ENCODE measurements around the gene EEFSEC. TPM values are rescaled to one million over a fixed set of nuclear protein-coding genes. Genes with fewer than 3 reads are reported as not detected.

Gene EEFSEC
- total RNA-seq, 1 donor from 2014 or later, result 6.1 TPM

DNA sequence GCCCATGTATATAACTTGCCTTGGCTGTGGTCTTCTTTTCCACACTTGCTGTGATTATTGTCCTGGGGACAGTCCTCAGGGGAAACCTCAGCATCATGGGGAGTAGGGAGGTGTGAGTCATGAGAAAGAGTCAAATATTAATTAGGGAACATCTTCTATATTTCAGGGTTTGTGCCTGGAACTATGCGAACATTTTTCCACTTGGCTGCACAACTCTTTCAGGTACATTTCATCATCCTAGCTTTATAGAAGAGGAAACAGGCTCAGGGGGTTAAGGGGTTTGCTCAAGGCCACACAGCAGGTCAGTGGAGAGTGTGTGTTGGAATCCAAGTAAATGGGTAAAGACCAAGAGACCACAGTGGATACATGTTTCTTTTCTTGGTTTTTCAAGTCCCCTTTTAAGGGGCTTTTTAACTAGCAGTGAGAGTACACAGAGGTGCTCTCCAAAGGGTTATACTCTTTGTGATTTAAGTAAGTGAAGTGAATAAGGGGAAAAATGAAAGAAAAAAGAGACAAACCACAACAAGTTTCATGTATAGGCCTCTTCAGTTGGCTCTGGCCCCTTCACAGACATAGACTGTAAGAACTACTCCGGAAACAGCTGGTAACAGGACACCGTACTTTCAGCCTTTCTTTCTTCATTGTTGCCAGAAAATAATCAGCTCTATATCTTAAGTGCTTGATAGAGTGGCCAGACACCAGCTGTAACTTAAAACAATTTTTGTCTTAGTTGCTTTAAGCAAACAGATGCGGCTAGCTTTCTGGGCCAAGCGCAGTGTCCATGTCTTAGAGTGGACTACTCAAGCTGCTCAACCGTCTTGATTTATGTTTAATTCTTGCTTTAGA is 64.6 kb downstream of the EEFSEC start:
- DNase-seq (ENCODE audit: low read depth) (peak; percentile 76), FAIRE-seq (no peak)
- no peak overlapping the region for H2AFZ ChIP-seq (ENCODE audit: low read depth, low read length)
- Mint-ChIP-seq H3K27ac (ENCODE audit: unreplicated experiment) (peak overlapping the region; percentile 91), H3K27me3 (ENCODE audit: low read depth, unreplicated experiment) (peaks cover 3% of the 10 kb centered on the region), H3K4me1 (ENCODE audit: low read depth, unreplicated experiment) (peaks cover 14% of the 10 kb centered on the region), H3K36me3 (ENCODE audit: low read depth, unreplicated experiment) (peaks cover 9% of the 10 kb centered on the region), H3K9me3 (ENCODE audit: unreplicated experiment) (peaks cover 4% of the 10 kb centered on the region), H3K4me3 (ENCODE audit: unreplicated experiment) (peak overlapping the region; percentile 30)
- TF ChIP-seq, protein P1, sequence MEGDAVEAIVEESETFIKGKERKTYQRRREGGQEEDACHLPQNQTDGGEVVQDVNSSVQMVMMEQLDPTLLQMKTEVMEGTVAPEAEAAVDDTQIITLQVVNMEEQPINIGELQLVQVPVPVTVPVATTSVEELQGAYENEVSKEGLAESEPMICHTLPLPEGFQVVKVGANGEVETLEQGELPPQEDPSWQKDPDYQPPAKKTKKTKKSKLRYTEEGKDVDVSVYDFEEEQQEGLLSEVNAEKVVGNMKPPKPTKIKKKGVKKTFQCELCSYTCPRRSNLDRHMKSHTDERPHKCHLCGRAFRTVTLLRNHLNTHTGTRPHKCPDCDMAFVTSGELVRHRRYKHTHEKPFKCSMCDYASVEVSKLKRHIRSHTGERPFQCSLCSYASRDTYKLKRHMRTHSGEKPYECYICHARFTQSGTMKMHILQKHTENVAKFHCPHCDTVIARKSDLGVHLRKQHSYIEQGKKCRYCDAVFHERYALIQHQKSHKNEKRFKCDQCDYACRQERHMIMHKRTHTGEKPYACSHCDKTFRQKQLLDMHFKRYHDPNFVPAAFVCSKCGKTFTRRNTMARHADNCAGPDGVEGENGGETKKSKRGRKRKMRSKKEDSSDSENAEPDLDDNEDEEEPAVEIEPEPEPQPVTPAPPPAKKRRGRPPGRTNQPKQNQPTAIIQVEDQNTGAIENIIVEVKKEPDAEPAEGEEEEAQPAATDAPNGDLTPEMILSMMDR (IDR thresholded peaks at IDR 0.05; ENCODE audit: insufficient read depth, low read depth, low read length), result no peak
- TF ChIP-seq EZH2 (IDR thresholded peaks at IDR 0.05; ENCODE audit: insufficient read depth, low read length), result no peak
- no peaks in the 10 kb centered on the region for H4K20me1 ChIP-seq (ENCODE audit: insufficient read depth, low read length)
- no peaks in the 10 kb centered on the region for H3K79me2 ChIP-seq (ENCODE audit: insufficient read depth, low read length)
- no peak overlapping the region for H3K9ac ChIP-seq (ENCODE audit: low read length)
- no peaks in the 10 kb centered on the region for H3K36me3 ChIP-seq (ENCODE audit: insufficient read depth, low read length)
- no peaks in the 10 kb centered on the region for H3K4me1 ChIP-seq (ENCODE audit: insufficient read depth, low read length)
- no peaks in the 10 kb centered on the region for H3K9me3 ChIP-seq (ENCODE audit: insufficient read depth, low read depth, low read length)
- H3K4me3 ChIP-seq (ENCODE audit: insufficient read depth, low read depth, low read length), result no peak overlapping the region
- no peak overlapping the region for H3K4me2 ChIP-seq (ENCODE audit: low read length)
- H3K27me3 ChIP-seq (ENCODE audit: insufficient read depth, low read length), result no peaks in the 10 kb centered on the region
- no peak overlapping the region for H3K27ac ChIP-seq (ENCODE audit: low read depth, low read length)

DNA sequence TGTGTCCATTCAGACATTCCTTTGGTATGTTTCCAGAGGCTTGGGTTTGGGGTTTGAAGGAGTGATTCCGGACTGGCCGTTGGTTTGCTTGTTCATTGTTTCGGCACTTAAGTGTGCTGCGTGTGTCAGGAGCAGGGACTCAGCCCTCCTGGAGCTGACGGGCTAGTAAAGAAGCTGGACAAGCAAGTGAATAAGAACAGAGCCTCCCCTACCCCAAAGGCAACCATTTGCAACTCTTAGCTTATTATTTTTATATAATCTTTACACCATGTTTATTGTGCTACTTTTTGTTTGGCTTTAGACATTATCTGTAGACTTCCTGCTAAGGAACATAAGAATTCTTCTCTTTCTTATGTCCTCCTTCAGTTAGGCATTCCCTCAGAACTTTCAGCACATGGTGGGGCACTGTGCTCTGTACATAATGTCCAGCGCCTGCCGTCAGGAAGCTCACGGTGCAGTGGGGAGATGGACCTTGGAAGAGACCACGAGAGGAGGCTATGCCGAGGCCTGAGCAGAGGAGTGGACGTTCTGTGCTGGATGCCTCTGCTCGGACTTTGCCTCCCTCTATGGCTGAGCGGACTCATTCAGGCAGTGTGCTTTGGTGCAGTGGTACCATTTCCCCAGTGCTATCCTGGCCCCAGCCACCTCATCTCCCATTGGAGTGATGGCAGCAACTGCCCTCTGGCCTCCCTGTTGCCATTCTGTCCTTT is 65.4 kb downstream of the EEFSEC start:
- Mint-ChIP-seq H3K9me3 (ENCODE audit: unreplicated experiment) (peaks cover 8% of the 10 kb centered on the region), H3K4me1 (ENCODE audit: low read depth, unreplicated experiment) (peaks cover 14% of the 10 kb centered on the region), H3K27me3 (ENCODE audit: low read depth, unreplicated experiment) (peaks cover 3% of the 10 kb centered on the region), H3K27ac (ENCODE audit: unreplicated experiment) (peak overlapping the region; percentile 91), H3K4me3 (ENCODE audit: unreplicated experiment) (peak overlapping the region; percentile 30), H3K36me3 (ENCODE audit: low read depth, unreplicated experiment) (peaks cover 9% of the 10 kb centered on the region)
- Histone ChIP-seq H3K9ac (ENCODE audit: low read length) (no peak overlapping the region), H2AFZ (ENCODE audit: low read depth, low read length) (no peak overlapping the region), H3K4me3 (ENCODE audit: insufficient read depth, low read depth, low read length) (no peak overlapping the region), H3K9me3 (ENCODE audit: insufficient read depth, low read depth, low read length) (no peaks in the 10 kb centered on the region), H3K27ac (ENCODE audit: low read depth, low read length) (no peak overlapping the region), H3K36me3 (ENCODE audit: insufficient read depth, low read length) (no peaks in the 10 kb centered on the region), H4K20me1 (ENCODE audit: insufficient read depth, low read length) (no peaks in the 10 kb centered on the region), H3K27me3 (ENCODE audit: insufficient read depth, low read length) (no peaks in the 10 kb centered on the region), H3K79me2 (ENCODE audit: insufficient read depth, low read length) (no peaks in the 10 kb centered on the region), H3K4me1 (ENCODE audit: insufficient read depth, low read length) (no peaks in the 10 kb centered on the region), H3K4me2 (ENCODE audit: low read length) (no peak overlapping the region)
- DNase-seq (ENCODE audit: low read depth), result no peak
- TF ChIP-seq, protein P1 (IDR thresholded peaks at IDR 0.05; ENCODE audit: insufficient read depth, low read depth, low read length), result no peak
- TF ChIP-seq EZH2 (IDR thresholded peaks at IDR 0.05; ENCODE audit: insufficient read depth, low read length), result no peak
- no peak for FAIRE-seq
